ENCODE data around the gene NGDN. TPM values are rescaled to one million over a fixed set of nuclear protein-coding genes. Genes with fewer than 3 reads are reported as not detected.

Gene NGDN
- total and polyA plus RNA-seq, 2 of the 4 experiments (the other 2 are of a cell fraction) = 48.1 to 49.8 TPM

DNA sequence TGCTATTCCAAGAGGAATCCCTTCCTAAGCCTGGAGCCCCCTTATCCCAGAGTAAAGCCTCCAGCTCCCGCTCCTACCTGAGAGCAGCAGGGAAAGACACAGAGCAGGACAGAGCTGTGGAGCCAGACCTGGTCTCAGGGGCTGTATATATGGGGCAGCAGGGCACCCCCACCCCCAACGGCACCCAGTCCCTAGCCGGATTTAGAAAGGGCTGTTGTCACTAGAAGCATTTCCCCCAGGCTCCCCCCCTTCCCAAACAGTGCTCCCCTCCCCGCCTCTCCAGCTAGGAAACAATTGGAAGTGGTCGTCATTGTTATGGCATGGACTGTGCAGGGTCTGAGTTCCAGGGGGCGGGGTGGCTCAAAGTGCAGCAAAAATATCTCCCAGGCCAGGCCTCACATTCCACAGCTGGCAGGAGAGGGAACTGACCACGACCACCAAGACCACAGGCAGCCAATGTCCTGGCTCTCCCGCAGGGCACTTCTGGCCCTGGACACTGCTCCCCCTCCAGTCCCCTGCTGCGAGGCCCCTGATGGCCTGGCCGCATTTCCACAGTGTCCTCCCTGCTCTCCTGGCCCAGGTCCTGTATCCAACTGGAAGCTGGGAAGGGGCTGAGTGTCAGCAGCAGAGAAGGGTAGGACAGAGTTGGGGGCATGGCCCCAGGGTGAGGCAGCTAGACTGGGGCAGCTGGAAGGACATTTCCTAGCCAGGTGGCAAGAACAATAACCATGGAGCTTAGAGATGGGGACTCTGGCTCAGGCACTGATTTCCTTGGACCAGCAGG lies 33.8 kb upstream of the NGDN start, which contains the start of gene MYH7:
MYH7 (minus strand) TSS at position 118 of the 784 bp plus-strand sequence. CDS start 1,928 bp downstream, outside the sequence.
- 40% methylated on average over 1 of the region's 10 CpGs; no CpG with 5 or more reads in 1 of the 2 experiments for WGBS, 2 experiments (ENCODE audit: extremely low coverage in 2 of 2, insufficient read length in 1 of 2)
- Histone ChIP-seq H3K18ac (ENCODE audit: low read depth, low read length) (no peak within 1 kb of the TSS), H3K4me3 (ENCODE audit: insufficient read depth, low read depth, low read length) (no peak within 1 kb of the TSS), H2BK5ac (ENCODE audit: low read depth, low read length, poor library complexity, severe bottlenecking) (no peak within 1 kb of the TSS), H2AK5ac (ENCODE audit: low read depth, low read length) (no peak within 1 kb of the TSS), H3K27me3 (ENCODE audit: control insufficient read depth, insufficient read depth, low read length) (peaks cover 31% of the 10 kb centered on the region), H4K91ac (ENCODE audit: insufficient read depth, low read depth, low read length) (no peak within 1 kb of the TSS), H4K20me1 (ENCODE audit: insufficient read depth, low read length) (no peaks in the 10 kb centered on the region), H3K27ac (ENCODE audit: insufficient read depth, low read length) (no peak within 1 kb of the TSS), H2BK15ac (ENCODE audit: low read depth, low read length) (no peak within 1 kb of the TSS), H3K9me1 (ENCODE audit: insufficient read depth, low read length) (no peaks in the 10 kb centered on the region; the same call in 1 of the 2 replicates), H4K5ac (ENCODE audit: low read depth, low read length) (no peak within 1 kb of the TSS), H3K9me3 (ENCODE audit: control insufficient read depth, insufficient read depth, low read length) (no peaks in the 10 kb centered on the region), H2BK20ac (ENCODE audit: low read depth, low read length) (no peak within 1 kb of the TSS), H3K4ac (ENCODE audit: low read depth, low read length) (no peak within 1 kb of the TSS), H2AK9ac (replicated peaks; ENCODE audit: low read depth, low read length, poor library complexity) (no peak within 1 kb of the TSS), H3K4me1 (ENCODE audit: control insufficient read depth, insufficient read depth, low read length) (no peaks in the 10 kb centered on the region), H3K4me2 (ENCODE audit: low read depth, low read length) (no peak within 1 kb of the TSS), H3K14ac (replicated peaks; ENCODE audit: low read depth, low read length) (no peak within 1 kb of the TSS), H2AFZ (replicated peaks; ENCODE audit: low read length, poor library complexity) (no peak within 1 kb of the TSS), H4K8ac (ENCODE audit: low read depth in 2 of 2, low read length in 2 of 2) (no peak within 1 kb of the TSS), H3K9ac (ENCODE audit: low read depth, low read length) (no peak within 1 kb of the TSS), H3K36me3 (ENCODE audit: control insufficient read depth, insufficient read depth, low read length) (no peaks in the 10 kb centered on the region), H3K23ac (ENCODE audit: low read depth, low read length) (no peak within 1 kb of the TSS), H3K79me1 (ENCODE audit: low read depth in 1 of 2, low read length in 2 of 2) (no peaks in the 10 kb centered on the region), H3K56ac (ENCODE audit: extremely low read depth, insufficient read depth, low read length) (no peak within 1 kb of the TSS), H2BK120ac (ENCODE audit: low read depth, low read length) (no peak within 1 kb of the TSS)
- no peak for ATAC-seq (ENCODE audit: low read depth)
- dilution Hi-C loops (cut with HindIII; ENCODE audit: low sequenced_read_pairs, unreplicated experiment) = no loop called here
- intact Hi-C loops (cut with micrococcal nuclease) = no loop called here
- ChIA-PET CTCF (no interaction called here), POLR2A (ENCODE audit: unreplicated experiment) (no interaction called here)
- no TSS peak for BruUV-seq (replicated peaks)
- no peak for DNase-seq
- TF ChIP-seq CHD1 (IDR thresholded peaks at IDR 0.05; ENCODE audit: low read depth, low read length) (no peak), FOS (IDR thresholded peaks at IDR 0.05; ENCODE audit: low read depth, low read length) (no peak), MXI1 (IDR thresholded peaks at IDR 0.05; ENCODE audit: borderline replicate concordance, low read depth, low read length) (no peak), POLR2A (IDR thresholded peaks at IDR 0.05; ENCODE audit: low read depth, low read length) (no peak), RFX5 (IDR thresholded peaks at IDR 0.05; ENCODE audit: low read depth, low read length) (no peak), NFE2L2 (IDR thresholded peaks at IDR 0.05; ENCODE audit: low read depth, low read length) (no peak)
- TF ChIP-seq, protein P1, sequence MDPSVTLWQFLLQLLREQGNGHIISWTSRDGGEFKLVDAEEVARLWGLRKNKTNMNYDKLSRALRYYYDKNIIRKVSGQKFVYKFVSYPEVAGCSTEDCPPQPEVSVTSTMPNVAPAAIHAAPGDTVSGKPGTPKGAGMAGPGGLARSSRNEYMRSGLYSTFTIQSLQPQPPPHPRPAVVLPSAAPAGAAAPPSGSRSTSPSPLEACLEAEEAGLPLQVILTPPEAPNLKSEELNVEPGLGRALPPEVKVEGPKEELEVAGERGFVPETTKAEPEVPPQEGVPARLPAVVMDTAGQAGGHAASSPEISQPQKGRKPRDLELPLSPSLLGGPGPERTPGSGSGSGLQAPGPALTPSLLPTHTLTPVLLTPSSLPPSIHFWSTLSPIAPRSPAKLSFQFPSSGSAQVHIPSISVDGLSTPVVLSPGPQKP (IDR thresholded peaks at IDR 0.05; ENCODE audit: borderline replicate concordance, low read depth, low read length) = no peak
- TF ChIP-seq, protein P2, sequence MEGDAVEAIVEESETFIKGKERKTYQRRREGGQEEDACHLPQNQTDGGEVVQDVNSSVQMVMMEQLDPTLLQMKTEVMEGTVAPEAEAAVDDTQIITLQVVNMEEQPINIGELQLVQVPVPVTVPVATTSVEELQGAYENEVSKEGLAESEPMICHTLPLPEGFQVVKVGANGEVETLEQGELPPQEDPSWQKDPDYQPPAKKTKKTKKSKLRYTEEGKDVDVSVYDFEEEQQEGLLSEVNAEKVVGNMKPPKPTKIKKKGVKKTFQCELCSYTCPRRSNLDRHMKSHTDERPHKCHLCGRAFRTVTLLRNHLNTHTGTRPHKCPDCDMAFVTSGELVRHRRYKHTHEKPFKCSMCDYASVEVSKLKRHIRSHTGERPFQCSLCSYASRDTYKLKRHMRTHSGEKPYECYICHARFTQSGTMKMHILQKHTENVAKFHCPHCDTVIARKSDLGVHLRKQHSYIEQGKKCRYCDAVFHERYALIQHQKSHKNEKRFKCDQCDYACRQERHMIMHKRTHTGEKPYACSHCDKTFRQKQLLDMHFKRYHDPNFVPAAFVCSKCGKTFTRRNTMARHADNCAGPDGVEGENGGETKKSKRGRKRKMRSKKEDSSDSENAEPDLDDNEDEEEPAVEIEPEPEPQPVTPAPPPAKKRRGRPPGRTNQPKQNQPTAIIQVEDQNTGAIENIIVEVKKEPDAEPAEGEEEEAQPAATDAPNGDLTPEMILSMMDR (conservative IDR thresholded peaks at IDR 0.05; ENCODE audit: low read depth, low read length) = no peak
- in situ Hi-C loops (cut with MboI; ENCODE audit: low sequenced_read_pairs) = no loop called here

Measured in IMR-90 (cell line).